ENCODE measurements around the gene ZNF710.

DNA sequence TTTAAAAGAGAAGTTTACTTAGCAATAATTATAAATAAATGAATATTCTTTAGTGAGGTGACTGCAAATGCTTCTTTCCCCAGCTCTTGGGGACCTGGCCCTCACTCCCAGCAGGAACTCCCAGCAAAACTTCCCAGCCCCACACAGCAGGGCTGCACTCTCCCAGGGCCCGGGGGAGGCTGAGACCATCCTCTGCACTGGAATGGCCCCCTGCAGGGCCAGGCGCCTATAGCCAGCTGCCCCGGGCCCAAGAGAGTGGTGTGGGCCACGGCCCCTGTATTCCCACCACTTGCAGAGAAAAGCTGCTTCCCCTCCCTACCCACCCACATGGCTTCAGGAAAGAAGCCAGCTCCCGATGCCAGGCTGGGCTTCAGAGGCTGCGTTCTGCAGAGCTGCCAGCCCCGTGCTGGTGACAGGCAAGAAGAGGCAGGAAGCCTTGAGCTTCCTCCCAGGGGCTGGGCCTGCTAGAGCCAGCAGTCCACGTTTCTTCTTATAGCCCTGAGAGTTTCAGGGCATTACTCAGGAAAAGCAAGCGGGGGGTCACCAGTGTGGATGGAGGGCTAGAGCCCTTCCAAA lies 81.1 kb downstream of the ZNF710 start:
- TF ChIP-seq CTCF (conservative IDR thresholded peaks at IDR 0.05; ENCODE audit: low read length): no peak
- no peak for TF ChIP-seq EZH2phosphoT487 (IDR thresholded peaks at IDR 0.05; ENCODE audit: borderline replicate concordance, low read depth, low read length)

Measured in OCI-LY7 (cell line).